A549 (cell line): ENCODE data around the gene COPB2. TPM values are rescaled to one million over a fixed set of nuclear protein-coding genes. Genes with fewer than 3 reads are reported as not detected.

Experiments used
- ATAC-seq, 2 experiments: fragments of 200-7000 bp in 1 of 2; fragments of >200 bp in 1 of 2; cut with Nextera tagmentation in 1 of 2; cut with Tn5 transposase in 1 of 2; 3 replicates each; pipeline versions ENCODE4 v1.8.0 to v1.9.1; 2018 to 2020; ENCODE audit warnings: mild to moderate bottlenecking in 1 of 2, moderate library complexity in 1 of 2
- CTCF ChIA-PET: fragments of 300-600 bp; sonication (Branson Sonifier 250); formaldehyde crosslinking; extraction: SDS; loops from one replicate; lab custom pipeline; 2021; ENCODE audit warnings: antibody characterized with exemption, inconsistent platforms; lab: Yijun Ruan, JAX
- POLR2A ChIA-PET: fragments of 350-600 bp; formaldehyde crosslinking; extraction: SDS; loops from one replicate; lab custom pipeline; 2021; ENCODE audit warnings: antibody characterized with exemption, inconsistent platforms; lab: Yijun Ruan, JAX
- DNase-seq, 2 experiments: peaks; one replicate each; pipeline versions ENCODE4 v3.0.0 to v3.0.0-alpha.2; 2011 to 2016; ENCODE audit warnings: low read depth in 1 of 2, low spot score in 1 of 2
- FAIRE-seq: peaks from 2 replicates; lab custom pipeline; 2011; peaks lifted over from hg19 to GRCh38; lab: Jason Lieb, UNC
- H3K27ac ChIP-seq, 2 experiments: fragments of >200 bp; sonication (Bioruptor Twin); formaldehyde crosslinking; 3 replicates each; pipeline ENCODE4 v1.5.1; 2016 to 2017
- H3K4me1 ChIP-seq: fragments of >200 bp; sonication (Bioruptor Twin); formaldehyde crosslinking; 3 replicates; pipeline ENCODE4 v1.6.1; 2016
- H3K4me2 ChIP-seq: fragments of >200 bp; sonication (Bioruptor Twin); formaldehyde crosslinking; 3 replicates; pipeline ENCODE4 v1.6.1; 2016
- H3K4me3 ChIP-seq: fragments of >200 bp; sonication (Bioruptor Twin); formaldehyde crosslinking; 3 replicates; pipeline ENCODE4 v1.5.1; 2016
- H3K9me3 ChIP-seq: fragments of >200 bp; sonication (Bioruptor Twin); formaldehyde crosslinking; 3 replicates; pipeline ENCODE4 v1.6.1; 2016
- CEBPB ChIP-seq, 2 experiments: fragments of >200 bp in 1 of 2; sonication (Bioruptor Twin) in 1 of 2; formaldehyde crosslinking in 1 of 2; IDR thresholded peaks; 2 replicates each; pipeline ENCODE4 v1.6.1; 2012 to 2016
- CHD2 ChIP-seq: fragments of 150-350 bp; IDR thresholded peaks from 2 replicates; pipeline ENCODE4 v1.6.1; 2014; ENCODE audit warnings: low read length; ENCODE audit not compliant: partially characterized antibody
- EHF ChIP-seq: fragments of 250-450 bp; sonication (Bioruptor Pico); IDR thresholded peaks from 2 replicates; pipeline ENCODE4 v1.5.0; 2020; ENCODE audit warnings: mild to moderate bottlenecking
- EHMT2 ChIP-seq: fragments of 200-600 bp; sonication (generic); IDR thresholded peaks from 2 replicates; pipeline ENCODE4 v1.6.1; 2016; ENCODE audit warnings: antibody characterized with exemption, low read depth, mild to moderate bottlenecking, moderate library complexity
- ELK1 ChIP-seq: fragments of 150-350 bp; IDR thresholded peaks from 2 replicates; pipeline ENCODE4 v1.6.1; 2014; ENCODE audit warnings: low read depth, mild to moderate bottlenecking, low read length
- HES2 ChIP-seq: fragments of >200 bp; sonication (Bioruptor Twin); formaldehyde crosslinking; IDR thresholded peaks from 2 replicates; pipeline ENCODE4 v1.6.1; 2016
- HOXB5 ChIP-seq: fragments of 250-450 bp; sonication (Bioruptor Pico); IDR thresholded peaks from 2 replicates; pipeline ENCODE4 v1.5.0; 2020; ENCODE audit warnings: mild to moderate bottlenecking, moderate library complexity
- JUN ChIP-seq, 2 experiments: fragments of >200 bp; sonication (Bioruptor Twin); formaldehyde crosslinking; IDR thresholded peaks; 2 replicates in 1 of 2; 3 replicates in 1 of 2; pipeline ENCODE4 v1.6.1; 2016 to 2017
- JUNB ChIP-seq: fragments of >200 bp; sonication (Bioruptor Twin); formaldehyde crosslinking; IDR thresholded peaks from 2 replicates; pipeline ENCODE4 v1.6.1; 2016
- MAFK ChIP-seq: fragments of 450-650 bp; IDR thresholded peaks from 2 replicates; pipeline ENCODE4 v1.6.1; 2014; ENCODE audit not compliant: partially characterized antibody
- MAX ChIP-seq: IDR thresholded peaks from 2 replicates; pipeline ENCODE4 v1.6.1; 2012
- MAZ ChIP-seq: fragments of 150-350 bp; IDR thresholded peaks from 2 replicates; pipeline ENCODE4 v1.6.1; 2014; ENCODE audit warnings: antibody characterized with exemption, low read depth, low read length, borderline replicate concordance
- NFE2L2 ChIP-seq: fragments of 150-350 bp; conservative IDR thresholded peaks from 2 replicates; pipeline ENCODE4 v1.6.1; 2014; ENCODE audit warnings: low read length
- NPAS2 ChIP-seq: fragments of 250-450 bp; sonication (Bioruptor Pico); IDR thresholded peaks from 2 replicates; pipeline ENCODE4 v1.8.0; 2022; ENCODE audit warnings: mild to moderate bottlenecking, moderate library complexity, borderline replicate concordance
- NR3C1 ChIP-seq: fragments of >200 bp; sonication (Bioruptor Twin); formaldehyde crosslinking; IDR thresholded peaks from 3 replicates; pipeline ENCODE4 v1.6.1; 2017
- PHF8 ChIP-seq: fragments of 200-600 bp; sonication (generic); IDR thresholded peaks from 2 replicates; pipeline ENCODE4 v1.6.1; 2016; ENCODE audit warnings: low read depth, mild to moderate bottlenecking, antibody characterized with exemption, moderate library complexity, borderline replicate concordance
- RARB ChIP-seq: fragments of 250-450 bp; sonication (Bioruptor Pico); IDR thresholded peaks from 2 replicates; pipeline ENCODE4 v1.8.0; 2021; ENCODE audit warnings: mild to moderate bottlenecking, moderate library complexity
- SMC3 ChIP-seq: fragments of >200 bp; sonication (Bioruptor Twin); formaldehyde crosslinking; IDR thresholded peaks from 3 replicates; pipeline ENCODE4 v1.6.1; 2018; ENCODE audit warnings: inconsistent platforms
- TP53 ChIP-seq: fragments of 250-450 bp; sonication (Bioruptor Pico); IDR thresholded peaks from 2 replicates; pipeline ENCODE4 v1.5.0; 2021; ENCODE audit warnings: mild to moderate bottlenecking, moderate library complexity
- ZFP36 ChIP-seq: fragments of 450-650 bp; IDR thresholded peaks from 2 replicates; pipeline ENCODE4 v1.6.1; 2014; ENCODE audit warnings: borderline replicate concordance; ENCODE audit not compliant: partially characterized antibody
- WGBS: methylation state at CpG from one replicate; pipeline ENCODE4 v1.1.6; 2017; ENCODE audit errors: missing lambda C conversion rate; 5-methylcytosine and 5-hydroxymethylcytosine counted together
- polyA plus RNA-seq, 4 experiments: library from polyadenylated mRNA; depleted of rRNA in 3 of 4; stranded (reverse); fragments of >200 nt; fragmentation: RNase III in 1 of 4; extraction: RNeasy Plus Mini Kit Qiagen cat#74134 plus additional on column Dnase treatment in 1 of 4; gene quantifications; 2 replicates in 3 of 4; 3 replicates in 1 of 4; pipeline ENCODE4 v1.2.3, GENCODE V29; 2011 to 2017
- TF ChIP-seq, protein P1 (sequence below): fragments of 250-450 bp; sonication (Bioruptor Pico); IDR thresholded peaks from 2 replicates; pipeline ENCODE4 v1.5.0; 2020; ENCODE audit warnings: low read depth, mild to moderate bottlenecking, moderate library complexity
- TF ChIP-seq, protein P2 (sequence below): IDR thresholded peaks from 2 replicates; pipeline ENCODE4 v1.6.1; 2012; ENCODE audit warnings: low read depth, borderline replicate concordance
- TF ChIP-seq, protein P3 (sequence below): fragments of 200-600 bp; sonication (generic); IDR thresholded peaks from 2 replicates; pipeline ENCODE4 v1.6.1; 2016; ENCODE audit warnings: antibody characterized with exemption, mild to moderate bottlenecking, moderate library complexity

The COPB2 gene
- polyA plus RNA-seq, 2 of the 4 experiments (the other 2 are of a cell fraction): 109 to 124 TPM

- no peak for ATAC-seq
- Histone ChIP-seq H3K4me3 (no peak overlapping the region), H3K4me2 (no peak overlapping the region), H3K27ac (no peak overlapping the region), H3K9me3 (no peaks in the 10 kb centered on the region), H3K4me1 (peaks cover 5% of the 10 kb centered on the region; the same call in 2 of the 3 replicates)
- POLR2A ChIA-PET: no interaction called here
- DNase-seq: no peak
- no peak for FAIRE-seq
- TF ChIP-seq TP53 (CRISPR knock-in tag) (no peak), HOXB5 (CRISPR knock-in tag) (no peak), RARB (no peak), CHD2 (no peak), MAZ (no peak), EHMT2 (no peak)
- TF ChIP-seq, protein P1, sequence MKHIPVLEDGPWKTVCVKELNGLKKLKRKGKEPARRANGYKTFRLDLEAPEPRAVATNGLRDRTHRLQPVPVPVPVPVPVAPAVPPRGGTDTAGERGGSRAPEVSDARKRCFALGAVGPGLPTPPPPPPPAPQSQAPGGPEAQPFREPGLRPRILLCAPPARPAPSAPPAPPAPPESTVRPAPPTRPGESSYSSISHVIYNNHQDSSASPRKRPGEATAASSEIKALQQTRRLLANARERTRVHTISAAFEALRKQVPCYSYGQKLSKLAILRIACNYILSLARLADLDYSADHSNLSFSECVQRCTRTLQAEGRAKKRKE (CRISPR knock-in tag): no peak
- TF ChIP-seq, protein P2, sequence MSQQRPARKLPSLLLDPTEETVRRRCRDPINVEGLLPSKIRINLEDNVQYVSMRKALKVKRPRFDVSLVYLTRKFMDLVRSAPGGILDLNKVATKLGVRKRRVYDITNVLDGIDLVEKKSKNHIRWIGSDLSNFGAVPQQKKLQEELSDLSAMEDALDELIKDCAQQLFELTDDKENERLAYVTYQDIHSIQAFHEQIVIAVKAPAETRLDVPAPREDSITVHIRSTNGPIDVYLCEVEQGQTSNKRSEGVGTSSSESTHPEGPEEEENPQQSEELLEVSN: no peak
- WGBS: 83% methylated on average over 5 of the region's 5 CpGs
- CTCF ChIA-PET: interaction anchor here (3.0 kb wide), 1 partner anchor 214 kb away, joined by 18 read pairs; no protein-coding TSS in a partner anchor
Observed at GRCh38 chr3:139326131-139326530, 63.3 kb downstream of the COPB2 start.

DNA sequence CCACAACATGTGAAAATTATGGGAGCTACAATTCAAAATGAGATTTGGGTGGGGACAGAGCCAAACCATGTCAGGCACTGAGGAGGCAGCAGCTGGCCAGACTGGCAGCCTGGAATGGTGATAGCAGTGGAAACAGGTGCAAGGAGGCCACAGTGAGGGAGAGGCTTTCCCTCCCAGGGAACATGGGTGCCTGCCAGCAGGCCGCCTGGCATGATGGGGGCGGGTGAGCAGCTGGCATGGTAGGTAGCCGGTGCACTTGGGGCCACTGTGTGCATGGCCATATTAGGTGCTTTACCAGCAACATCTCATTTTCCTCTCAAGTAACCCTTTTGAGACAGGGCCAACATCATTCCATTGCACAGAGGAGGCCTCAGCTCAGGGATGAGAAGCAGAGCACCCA is 63.9 kb downstream of the COPB2 start:
- peaks cover 5% of the 10 kb centered on the region; the same call in 2 of the 3 replicates for H3K4me1 ChIP-seq
- 92% methylated on average over 2 of the region's 3 CpGs for WGBS

More for the DNA sequence above, 63.9 kb downstream of the COPB2 start:
- ATAC-seq: no peak
- ChIA-PET POLR2A (no interaction called here), CTCF (interaction anchor here (1.0 to 3.0 kb wide), 2 partner anchors 214 to 390 kb away, joined by 5 to 18 read pairs; no protein-coding TSS in a partner anchor)
- TF ChIP-seq JUN (IDR thresholded peaks at IDR 0.05) (no peak), NR3C1 (no peak), MAFK (no peak), SMC3 (no peak), MAX (no peak), CHD2 (no peak), NPAS2 (CRISPR knock-in tag) (no peak), ELK1 (no peak), CEBPB (IDR thresholded peaks at IDR 0.05) (no peak), PHF8 (no peak), NFE2L2 (no peak), JUNB (no peak), EHF (CRISPR knock-in tag) (no peak), ZFP36 (no peak), HES2 (no peak)
- TF ChIP-seq, protein P3, sequence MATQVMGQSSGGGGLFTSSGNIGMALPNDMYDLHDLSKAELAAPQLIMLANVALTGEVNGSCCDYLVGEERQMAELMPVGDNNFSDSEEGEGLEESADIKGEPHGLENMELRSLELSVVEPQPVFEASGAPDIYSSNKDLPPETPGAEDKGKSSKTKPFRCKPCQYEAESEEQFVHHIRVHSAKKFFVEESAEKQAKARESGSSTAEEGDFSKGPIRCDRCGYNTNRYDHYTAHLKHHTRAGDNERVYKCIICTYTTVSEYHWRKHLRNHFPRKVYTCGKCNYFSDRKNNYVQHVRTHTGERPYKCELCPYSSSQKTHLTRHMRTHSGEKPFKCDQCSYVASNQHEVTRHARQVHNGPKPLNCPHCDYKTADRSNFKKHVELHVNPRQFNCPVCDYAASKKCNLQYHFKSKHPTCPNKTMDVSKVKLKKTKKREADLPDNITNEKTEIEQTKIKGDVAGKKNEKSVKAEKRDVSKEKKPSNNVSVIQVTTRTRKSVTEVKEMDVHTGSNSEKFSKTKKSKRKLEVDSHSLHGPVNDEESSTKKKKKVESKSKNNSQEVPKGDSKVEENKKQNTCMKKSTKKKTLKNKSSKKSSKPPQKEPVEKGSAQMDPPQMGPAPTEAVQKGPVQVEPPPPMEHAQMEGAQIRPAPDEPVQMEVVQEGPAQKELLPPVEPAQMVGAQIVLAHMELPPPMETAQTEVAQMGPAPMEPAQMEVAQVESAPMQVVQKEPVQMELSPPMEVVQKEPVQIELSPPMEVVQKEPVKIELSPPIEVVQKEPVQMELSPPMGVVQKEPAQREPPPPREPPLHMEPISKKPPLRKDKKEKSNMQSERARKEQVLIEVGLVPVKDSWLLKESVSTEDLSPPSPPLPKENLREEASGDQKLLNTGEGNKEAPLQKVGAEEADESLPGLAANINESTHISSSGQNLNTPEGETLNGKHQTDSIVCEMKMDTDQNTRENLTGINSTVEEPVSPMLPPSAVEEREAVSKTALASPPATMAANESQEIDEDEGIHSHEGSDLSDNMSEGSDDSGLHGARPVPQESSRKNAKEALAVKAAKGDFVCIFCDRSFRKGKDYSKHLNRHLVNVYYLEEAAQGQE: no peak
- no peak for DNase-seq
- no peak overlapping the region for H3K4me2 ChIP-seq
- no peak overlapping the region for H3K4me3 ChIP-seq
- FAIRE-seq: no peak
- H3K27ac ChIP-seq: no peak overlapping the region
- H3K9me3 ChIP-seq: no peaks in the 10 kb centered on the region
